Measurements from ENCODE around the gene HIC1. TPM values are rescaled to one million over a fixed set of nuclear protein-coding genes. Genes with fewer than 3 reads are reported as not detected.
A peak's percentile ranks its signal among the peaks of the same experiment; 100 is the strongest.

The HIC1 gene
- total RNA-seq, 2 donors from 2014 or later = 4.6 to 8.1 TPM

- H3K9me3 ChIP-seq (ENCODE audit: control insufficient read depth, low read length, poor library complexity, severe bottlenecking) = no peaks in the 10 kb centered on the region
- DNase-seq = no peak
- Mint-ChIP-seq H3K36me3 (ENCODE audit: low read depth) (peaks cover 21% of the 10 kb centered on the region), H3K4me1 (peaks cover 19% of the 10 kb centered on the region), H3K4me3 (no peak overlapping the region), H3K27ac (no peak overlapping the region), H3K27me3 (no peaks in the 10 kb centered on the region)
- ATAC-seq = no peak
These were observed 20.0 kb downstream of the HIC1 start for GRCh38 chr17:2074919-2075318.

GRCh38 chr17:2075336-2076086 lies 20.6 kb downstream of the HIC1 start:
- peaks cover 21% of the 10 kb centered on the region for H3K36me3 Mint-ChIP-seq (ENCODE audit: low read depth)
- H3K4me1 Mint-ChIP-seq = peaks cover 16% of the 10 kb centered on the region
- DNase-seq (no peak), ATAC-seq (no peak)
- H3K27me3 Mint-ChIP-seq = no peaks in the 10 kb centered on the region
- no peaks in the 10 kb centered on the region for H3K9me3 ChIP-seq (ENCODE audit: control insufficient read depth, low read length, poor library complexity, severe bottlenecking)
- no peak overlapping the region for H3K4me3 Mint-ChIP-seq
- no peak overlapping the region for H3K27ac Mint-ChIP-seq

- H3K4me3 Mint-ChIP-seq = no peak overlapping the region
- no peak for ATAC-seq
- H3K27me3 Mint-ChIP-seq = no peaks in the 10 kb centered on the region
- peaks cover 8% of the 10 kb centered on the region for H3K4me1 Mint-ChIP-seq
- H3K36me3 Mint-ChIP-seq (ENCODE audit: low read depth) = peaks cover 21% of the 10 kb centered on the region
- H3K27ac Mint-ChIP-seq = no peak overlapping the region
- DNase-seq = no peak
- no peaks in the 10 kb centered on the region for H3K9me3 ChIP-seq (ENCODE audit: control insufficient read depth, low read length, poor library complexity, severe bottlenecking)
These were observed 21.4 kb downstream of the HIC1 start for GRCh38 chr17:2076087-2076984.

GRCh38 chr17:2077040-2077439 lies 22.1 kb downstream of the HIC1 start:
- DNase-seq = no peak
- Mint-ChIP-seq H3K4me1 (peaks cover 8% of the 10 kb centered on the region), H3K27ac (no peak overlapping the region), H3K4me3 (no peak overlapping the region), H3K27me3 (no peaks in the 10 kb centered on the region), H3K36me3 (ENCODE audit: low read depth) (peaks cover 22% of the 10 kb centered on the region)
- ATAC-seq = no peak
- H3K9me3 ChIP-seq (ENCODE audit: control insufficient read depth, low read length, poor library complexity, severe bottlenecking) = no peaks in the 10 kb centered on the region

- ATAC-seq = no peak
- no peaks in the 10 kb centered on the region for H3K9me3 ChIP-seq (ENCODE audit: control insufficient read depth, low read length, poor library complexity, severe bottlenecking)
- no peak overlapping the region for H3K4me3 Mint-ChIP-seq
- H3K27me3 Mint-ChIP-seq = no peaks in the 10 kb centered on the region
- no peak for DNase-seq
- H3K27ac Mint-ChIP-seq = peak overlapping the region; percentile 86
- H3K36me3 Mint-ChIP-seq (ENCODE audit: low read depth) = peaks cover 26% of the 10 kb centered on the region
- H3K4me1 Mint-ChIP-seq = peaks cover 16% of the 10 kb centered on the region
These were observed 26.7 kb downstream of the HIC1 start for GRCh38 chr17:2081564-2081963.

- DNase-seq = no peak
- peaks cover 22% of the 10 kb centered on the region for H3K4me1 Mint-ChIP-seq
- H3K27ac Mint-ChIP-seq = peak overlapping the region; percentile 86
- H3K9me3 ChIP-seq (ENCODE audit: control insufficient read depth, low read length, poor library complexity, severe bottlenecking) = no peaks in the 10 kb centered on the region
- no peaks in the 10 kb centered on the region for H3K27me3 Mint-ChIP-seq
- peaks cover 24% of the 10 kb centered on the region for H3K36me3 Mint-ChIP-seq (ENCODE audit: low read depth)
- no peak overlapping the region for H3K4me3 Mint-ChIP-seq
- ATAC-seq = no peak
These were observed 27.3 kb downstream of the HIC1 start for GRCh38 chr17:2082003-2082781.

- Mint-ChIP-seq H3K27me3 (no peaks in the 10 kb centered on the region), H3K27ac (peak overlapping the region; percentile 74), H3K4me3 (no peak overlapping the region), H3K4me1 (peaks cover 35% of the 10 kb centered on the region), H3K36me3 (ENCODE audit: low read depth) (peaks cover 22% of the 10 kb centered on the region)
- H3K9me3 ChIP-seq (ENCODE audit: control insufficient read depth, low read length, poor library complexity, severe bottlenecking) = no peaks in the 10 kb centered on the region
- DNase-seq (no peak), ATAC-seq (peak; percentile 26)
These were observed 28.7 kb downstream of the HIC1 start for GRCh38 chr17:2083613-2084035.

GRCh38 chr17:2084036-2084765 lies 29.3 kb downstream of the HIC1 start:
- Mint-ChIP-seq H3K4me3 (no peak overlapping the region), H3K36me3 (ENCODE audit: low read depth) (peaks cover 18% of the 10 kb centered on the region), H3K27ac (peak overlapping the region; percentile 74), H3K4me1 (peaks cover 38% of the 10 kb centered on the region), H3K27me3 (no peaks in the 10 kb centered on the region)
- ATAC-seq (no peak), DNase-seq (no peak)
- H3K9me3 ChIP-seq (ENCODE audit: control insufficient read depth, low read length, poor library complexity, severe bottlenecking) = no peaks in the 10 kb centered on the region

GRCh38 chr17:2084766-2085647 lies 30.1 kb downstream of the HIC1 start:
- ATAC-seq = no peak
- H3K4me1 Mint-ChIP-seq = peaks cover 46% of the 10 kb centered on the region
- no peak for DNase-seq
- H3K27ac Mint-ChIP-seq = no peak overlapping the region
- H3K9me3 ChIP-seq (ENCODE audit: control insufficient read depth, low read length, poor library complexity, severe bottlenecking) = no peaks in the 10 kb centered on the region
- H3K36me3 Mint-ChIP-seq (ENCODE audit: low read depth) = peaks cover 16% of the 10 kb centered on the region
- peak overlapping the region; percentile 9 for H3K4me3 Mint-ChIP-seq
- H3K27me3 Mint-ChIP-seq = no peaks in the 10 kb centered on the region

GRCh38 chr17:2085648-2085949 lies 30.7 kb downstream of the HIC1 start:
- no peak for ATAC-seq
- H3K4me1 Mint-ChIP-seq = peaks cover 49% of the 10 kb centered on the region
- no peaks in the 10 kb centered on the region for H3K9me3 ChIP-seq (ENCODE audit: control insufficient read depth, low read length, poor library complexity, severe bottlenecking)
- peaks cover 16% of the 10 kb centered on the region for H3K36me3 Mint-ChIP-seq (ENCODE audit: low read depth)
- DNase-seq = no peak
- no peak overlapping the region for H3K27ac Mint-ChIP-seq
- H3K27me3 Mint-ChIP-seq = no peaks in the 10 kb centered on the region
- no peak overlapping the region for H3K4me3 Mint-ChIP-seq

- peaks cover 53% of the 10 kb centered on the region for H3K4me1 Mint-ChIP-seq
- H3K27me3 Mint-ChIP-seq = no peaks in the 10 kb centered on the region
- H3K36me3 Mint-ChIP-seq (ENCODE audit: low read depth) = peaks cover 16% of the 10 kb centered on the region
- no peak overlapping the region for H3K4me3 Mint-ChIP-seq
- H3K9me3 ChIP-seq (ENCODE audit: control insufficient read depth, low read length, poor library complexity, severe bottlenecking) = no peaks in the 10 kb centered on the region
- no peak for DNase-seq
- H3K27ac Mint-ChIP-seq = peak overlapping the region; percentile 99
- no peak for ATAC-seq
These were observed 31.4 kb downstream of the HIC1 start for GRCh38 chr17:2086306-2086705.

All from T-helper 17 cell (primary cell).